IPS-15b (cell line): ENCODE measurements around the gene TTC36.
"Not testable (repeated sequence)": the region's sequence is repeated elsewhere in the genome, so short reads cannot be mapped to it uniquely, and the experiment has no call there.

ENCODE experiments used
- H3K27me3 ChIP-seq: one replicate; pipeline ENCODE4 v1.6.1; 2013; ENCODE audit warnings: low read length; ENCODE audit not compliant: control insufficient read depth, insufficient read depth
- H3K36me3 ChIP-seq: one replicate; pipeline ENCODE4 v1.6.1; 2013; ENCODE audit warnings: low read length; ENCODE audit not compliant: control insufficient read depth, insufficient read depth
- H3K4me1 ChIP-seq: one replicate; pipeline ENCODE4 v1.6.1; 2013; ENCODE audit warnings: mild to moderate bottlenecking, low read length; ENCODE audit not compliant: control insufficient read depth, insufficient read depth
- H3K4me3 ChIP-seq: one replicate; pipeline ENCODE4 v1.5.1; 2013; ENCODE audit warnings: low read depth, low read length
- H3K9ac ChIP-seq: one replicate; pipeline ENCODE4 v1.6.1; 2013; ENCODE audit warnings: low read depth, mild to moderate bottlenecking, low read length
- H3K9me3 ChIP-seq: one replicate; pipeline ENCODE4 v1.6.1; 2013; ENCODE audit warnings: mild to moderate bottlenecking, low read length; ENCODE audit not compliant: control insufficient read depth, insufficient read depth

The TTC36 gene

GRCh38 chr11:118565051-118565450 is 37.8 kb downstream of the TTC36 start:
- Histone ChIP-seq H3K27me3 (no peaks in the 10 kb centered on the region), H3K4me1 (no peaks in the 10 kb centered on the region), H3K9ac (no peak overlapping the region), H3K36me3 (no peaks in the 10 kb centered on the region), H3K9me3 (no peaks in the 10 kb centered on the region), H3K4me3 (no peak overlapping the region)

GRCh38 chr11:118569670-118570069 is 42.4 kb downstream of the TTC36 start:
- Histone ChIP-seq H3K36me3 (no peaks in the 10 kb centered on the region), H3K4me3 (no peak overlapping the region), H3K27me3 (no peaks in the 10 kb centered on the region), H3K4me1 (peaks cover 3% of the 10 kb centered on the region), H3K9ac (no peak overlapping the region), H3K9me3 (no peaks in the 10 kb centered on the region)

- H3K9me3 ChIP-seq = no peaks in the 10 kb centered on the region
- H3K27me3 ChIP-seq = no peaks in the 10 kb centered on the region
- H3K36me3 ChIP-seq = no peaks in the 10 kb centered on the region
- peaks cover 3% of the 10 kb centered on the region for H3K4me1 ChIP-seq
- no peak overlapping the region for H3K9ac ChIP-seq
- no peak overlapping the region for H3K4me3 ChIP-seq
Measured at GRCh38 chr11:118570787-118571186, 43.5 kb downstream of the TTC36 start.

GRCh38 chr11:118571701-118572060 is 44.4 kb downstream of the TTC36 start:
- not testable (repeated sequence) for H3K9ac ChIP-seq, H3K4me1 ChIP-seq, H3K9me3 ChIP-seq, H3K27me3 ChIP-seq, H3K36me3 ChIP-seq
- peak overlapping the region; percentile 53 for H3K4me3 ChIP-seq

- H3K36me3 ChIP-seq = no peaks in the 10 kb centered on the region
- peak within 1 kb of the TSS; percentile 94 for H3K9ac ChIP-seq
- H3K4me3 ChIP-seq = peak within 1 kb of the TSS; percentile 53
- no peaks in the 10 kb centered on the region for H3K27me3 ChIP-seq
- H3K4me1 ChIP-seq = peaks cover 3% of the 10 kb centered on the region
- H3K9me3 ChIP-seq = no peaks in the 10 kb centered on the region
Measured at GRCh38 chr11:118572061-118572980, 45.0 kb downstream of the TTC36 start, which contains the start of gene ARCN1. Gene ARCN1, plus strand, starts transcription at chr11:118572409. Its CDS starts 139 bp downstream, at chr11:118572548.

GRCh38 chr11:118572981-118573550 is 45.8 kb downstream of the TTC36 start:
- peak overlapping the region; percentile 53 for H3K4me3 ChIP-seq
- no peaks in the 10 kb centered on the region for H3K27me3 ChIP-seq
- no peaks in the 10 kb centered on the region for H3K36me3 ChIP-seq
- no peaks in the 10 kb centered on the region for H3K9me3 ChIP-seq
- peaks cover 3% of the 10 kb centered on the region for H3K4me1 ChIP-seq
- H3K9ac ChIP-seq = peak overlapping the region; percentile 94

- Histone ChIP-seq H3K9me3 (no peaks in the 10 kb centered on the region), H3K4me3 (no peak overlapping the region), H3K36me3 (no peaks in the 10 kb centered on the region), H3K27me3 (no peaks in the 10 kb centered on the region), H3K4me1 (peaks cover 3% of the 10 kb centered on the region), H3K9ac (no peak overlapping the region)
Measured at GRCh38 chr11:118574636-118575035, 47.4 kb downstream of the TTC36 start.

GRCh38 chr11:118577995-118578394 is 50.7 kb downstream of the TTC36 start:
- H3K4me3 ChIP-seq, H3K27me3 ChIP-seq, H3K36me3 ChIP-seq, H3K9ac ChIP-seq, H3K9me3 ChIP-seq, H3K4me1 ChIP-seq: not testable (repeated sequence)
